Hepatocyte (in vitro differentiated cells): ENCODE data around the gene ATG101. TPM values are rescaled to one million over a fixed set of nuclear protein-coding genes. Genes with fewer than 3 reads are reported as not detected.

ENCODE experiments used
- DNase-seq: peaks from one replicate; pipeline ENCODE4 v3.0.0-alpha.2; 2016; ENCODE audit warnings: low spot score
- H2AFZ ChIP-seq: fragments of 200-600 bp; sonication (generic); 2 replicates; pipeline ENCODE4 v1.6.0; 2016; ENCODE audit warnings: antibody characterized with exemption, mild to moderate bottlenecking
- H3K27ac ChIP-seq: fragments of 200-600 bp; sonication (generic); 2 replicates; pipeline ENCODE4 v1.5.1; 2016; ENCODE audit warnings: mild to moderate bottlenecking
- H3K27me3 ChIP-seq: fragments of 200-600 bp; sonication (generic); 2 replicates; pipeline ENCODE4 v1.6.1; 2016
- H3K36me3 ChIP-seq: fragments of 200-600 bp; sonication (generic); replicated peaks from 2 replicates; pipeline ENCODE4 v1.5.1; 2016; ENCODE audit warnings: low read depth; ENCODE audit not compliant: insufficient read depth
- H3K4me1 ChIP-seq: fragments of 200-600 bp; sonication (generic); 2 replicates; pipeline ENCODE4 v1.5.1; 2016; ENCODE audit warnings: mild to moderate bottlenecking, moderate library complexity; ENCODE audit not compliant: insufficient read depth
- H3K4me2 ChIP-seq: fragments of 200-600 bp; sonication (generic); 2 replicates; pipeline ENCODE4 v1.6.0; 2016
- H3K4me3 ChIP-seq: fragments of 200-600 bp; sonication (generic); 2 replicates; pipeline ENCODE4 v1.5.1; 2016; ENCODE audit warnings: mild to moderate bottlenecking
- H3K79me2 ChIP-seq: fragments of 200-600 bp; sonication (generic); 2 replicates; pipeline ENCODE4 v1.6.0; 2017; ENCODE audit warnings: mild to moderate bottlenecking
- H3K9me2 ChIP-seq: fragments of 200-600 bp; sonication (generic); replicated peaks from 2 replicates; pipeline ENCODE4 v1.6.0; 2017; ENCODE audit warnings: mild to moderate bottlenecking; ENCODE audit not compliant: insufficient read depth
- H3K9me3 ChIP-seq: fragments of 200-600 bp; sonication (generic); 2 replicates; pipeline ENCODE4 v1.5.1; 2016; ENCODE audit warnings: low read depth, mild to moderate bottlenecking
- H4K20me1 ChIP-seq: fragments of 200-600 bp; sonication (generic); 2 replicates; pipeline ENCODE4 v1.6.0; 2016; ENCODE audit warnings: mild to moderate bottlenecking; ENCODE audit not compliant: insufficient read depth, poor library complexity, severe bottlenecking
- CTCF ChIP-seq: fragments of 200-600 bp; sonication (generic); IDR thresholded peaks from 2 replicates; pipeline ENCODE4 v1.5.1; 2016; ENCODE audit warnings: antibody characterized with exemption, mild to moderate bottlenecking; ENCODE audit not compliant: poor library complexity
- EZH2 ChIP-seq: fragments of 200-600 bp; sonication (generic); IDR thresholded peaks from 2 replicates; pipeline ENCODE4 v1.6.1; 2016; ENCODE audit warnings: antibody characterized with exemption, mild to moderate bottlenecking, borderline replicate concordance
- EZH2phosphoT487 ChIP-seq: fragments of 200-600 bp; sonication (generic); IDR thresholded peaks from one replicate; pipeline ENCODE4 v1.6.1; 2018; ENCODE audit warnings: antibody characterized with exemption, mild to moderate bottlenecking, low read depth, moderate library complexity; ENCODE audit not compliant: unreplicated experiment, severe bottlenecking
- WGBS: methylation state at CpG from one replicate; pipeline ENCODE4 v1.1.6; 2016; ENCODE audit warnings: low lambda C conversion rate; ENCODE audit errors: missing lambda C conversion rate; 5-methylcytosine and 5-hydroxymethylcytosine counted together
- polyA plus RNA-seq: library from polyadenylated mRNA; unstranded; fragments of >200 nt; fragmentation: Nextera tagmentation; extraction: Ambion mirVana; gene quantifications from 2 replicates; pipeline ENCODE4 v1.2.1, GENCODE V29; 2016
- total RNA-seq: library from RNA; depleted of rRNA; stranded (reverse); fragments of >200 nt; gene quantifications from 2 replicates; pipeline ENCODE4 v1.2.3, GENCODE V29; 2014

Gene ATG101
- total and polyA plus RNA-seq, 2 experiments from 2014 or later = 57.7 to 61.6 TPM

GRCh38 chr12:52082669-52082987, 12.8 kb downstream of the ATG101 start:
- Histone ChIP-seq H3K4me2 (no peak overlapping the region), H3K27me3 (peaks cover 5% of the 10 kb centered on the region), H3K4me1 (peaks cover 12% of the 10 kb centered on the region), H3K4me3 (no peak overlapping the region), H3K9me2 (no peaks in the 10 kb centered on the region), H2AFZ (no peak overlapping the region), H4K20me1 (peaks cover 5% of the 10 kb centered on the region), H3K79me2 (no peaks in the 10 kb centered on the region), H3K36me3 (no peaks in the 10 kb centered on the region), H3K9me3 (no peaks in the 10 kb centered on the region), H3K27ac (no peak overlapping the region)
- no peak for DNase-seq
- 82% methylated on average over 4 of the region's 4 CpGs for WGBS
- TF ChIP-seq EZH2phosphoT487 = no peak
- no peak for TF ChIP-seq EZH2
- no peak for TF ChIP-seq CTCF

GRCh38 chr12:52082988-52083637, 13.3 kb downstream of the ATG101 start:
- Histone ChIP-seq H3K4me3 (no peak overlapping the region), H3K9me2 (no peaks in the 10 kb centered on the region), H3K79me2 (no peaks in the 10 kb centered on the region), H3K4me2 (no peak overlapping the region), H3K27me3 (peaks cover 5% of the 10 kb centered on the region), H4K20me1 (peaks cover under 1% of the 10 kb centered on the region), H2AFZ (no peak overlapping the region), H3K36me3 (no peaks in the 10 kb centered on the region), H3K9me3 (no peaks in the 10 kb centered on the region), H3K27ac (no peak overlapping the region), H3K4me1 (peaks cover 12% of the 10 kb centered on the region)
- TF ChIP-seq EZH2phosphoT487 = no peak
- peak; percentile 98 for TF ChIP-seq CTCF
- TF ChIP-seq EZH2 = no peak
- 52% methylated on average over 11 of the region's 11 CpGs for WGBS
- DNase-seq = peak; percentile 71

DNA sequence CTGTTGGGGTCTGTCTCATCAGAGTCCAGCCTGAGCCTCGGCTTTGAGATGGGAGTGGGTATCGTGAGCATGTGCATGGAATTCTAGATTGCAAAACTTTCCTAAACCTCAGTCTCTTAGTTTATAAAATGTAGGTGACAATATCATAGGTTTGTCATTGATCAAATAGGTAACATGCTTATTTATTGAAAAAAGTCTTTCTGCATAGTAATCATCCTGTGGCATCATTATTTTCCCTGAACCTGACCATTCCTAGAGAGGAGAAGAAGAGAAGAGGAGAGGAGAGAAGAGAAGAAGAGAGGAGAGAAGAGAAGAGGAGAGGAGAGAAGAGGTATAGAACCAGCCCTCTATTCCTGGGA, 13.8 kb downstream of the ATG101 start:
- H3K79me2 ChIP-seq = no peaks in the 10 kb centered on the region
- peaks cover 12% of the 10 kb centered on the region for H3K4me1 ChIP-seq
- TF ChIP-seq EZH2phosphoT487 = no peak
- TF ChIP-seq EZH2 = no peak
- no peak for TF ChIP-seq CTCF
- no peaks in the 10 kb centered on the region for H4K20me1 ChIP-seq
- no peaks in the 10 kb centered on the region for H3K9me3 ChIP-seq
- no peaks in the 10 kb centered on the region for H3K9me2 ChIP-seq
- DNase-seq = no peak
- no peak overlapping the region for H3K4me3 ChIP-seq
- WGBS = 23% methylated on average over 2 of the region's 2 CpGs
- H3K27me3 ChIP-seq = peaks cover 5% of the 10 kb centered on the region
- no peak overlapping the region for H3K27ac ChIP-seq
- no peak overlapping the region for H3K4me2 ChIP-seq
- no peak overlapping the region for H2AFZ ChIP-seq
- no peaks in the 10 kb centered on the region for H3K36me3 ChIP-seq
